Keratinocyte (primary cell): ENCODE results near the gene DLGAP1.

ENCODE experiments used
- CTCF ChIP-seq, 3 experiments: IDR thresholded peaks in 1 of 3; conservative IDR thresholded peaks in 1 of 3; optimal IDR thresholded peaks in 1 of 3; 2 replicates in 2 of 3; 3 replicates in 1 of 3; pipeline versions ENCODE3 to v1.5.1; 2011; ENCODE audit warnings: low read length in 3 of 3, mild to moderate bottlenecking in 3 of 3, moderate library complexity in 2 of 3, control low read depth in 1 of 3, inconsistent platforms in 1 of 3; ENCODE audit not compliant: insufficient read depth in 2 of 3; ENCODE audit errors: extremely low read depth in 1 of 3
- EZH2 ChIP-seq: IDR thresholded peaks from one replicate; pipeline ENCODE4 v1.6.1; 2012; ENCODE audit warnings: inconsistent platforms, mild to moderate bottlenecking, low read length, moderate library complexity

- TF ChIP-seq EZH2 = no peak
- TF ChIP-seq CTCF (optimal IDR thresholded peaks at IDR 0.05 in 1 of 3, IDR thresholded peaks at IDR 0.05 in 1 of 3, conservative IDR thresholded peaks at IDR 0.05 in 1 of 3; ENCODE audit: extremely low read depth in 1 of 3, insufficient read depth in 2 of 3, low read length in 3 of 3) = no peak
Measured at GRCh38 chr18:4024702-4025101, 430.4 kb downstream of the DLGAP1 start.
